Sigmoid colon (tissue), 4 donors: ENCODE data around the gene ARSG.

Source experiments
- CTCF ChIP-seq, 4 experiments: fragments of 450-650 bp in 3 of 4; fragments of 200-600 bp in 1 of 4; IDR thresholded peaks; one replicate each; pipeline ENCODE4 v1.5.1; 2016 to 2019; ENCODE audit warnings: antibody characterized with exemption in 4 of 4, mild to moderate bottlenecking in 3 of 4, moderate library complexity in 2 of 4
- EP300 ChIP-seq, 4 donors: sonication (generic); formaldehyde crosslinking; IDR thresholded peaks; one replicate each; pipeline ENCODE4 v1.6.1; 2017; ENCODE audit warnings: antibody characterized with exemption in 4 of 4
- POLR2A ChIP-seq, 2 donors: fragments of 450-650 bp; IDR thresholded peaks; one replicate each; pipeline ENCODE4 v1.6.1; 2016; ENCODE audit warnings: antibody characterized with exemption in 2 of 2, mild to moderate bottlenecking in 2 of 2, moderate library complexity in 2 of 2

GRCh38 chr17:68351395-68351794 is 60.1 kb downstream of the ARSG start:
- TF ChIP-seq CTCF (IDR thresholded peaks at IDR 0.05) (no peak), POLR2A (IDR thresholded peaks at IDR 0.05) (no peak), EP300 (IDR thresholded peaks at IDR 0.05) (no peak)
